Measurements from ENCODE around the gene CEP76.
A peak's percentile ranks its signal among the peaks of the same experiment; 100 is the strongest.

The CEP76 gene, protein sequence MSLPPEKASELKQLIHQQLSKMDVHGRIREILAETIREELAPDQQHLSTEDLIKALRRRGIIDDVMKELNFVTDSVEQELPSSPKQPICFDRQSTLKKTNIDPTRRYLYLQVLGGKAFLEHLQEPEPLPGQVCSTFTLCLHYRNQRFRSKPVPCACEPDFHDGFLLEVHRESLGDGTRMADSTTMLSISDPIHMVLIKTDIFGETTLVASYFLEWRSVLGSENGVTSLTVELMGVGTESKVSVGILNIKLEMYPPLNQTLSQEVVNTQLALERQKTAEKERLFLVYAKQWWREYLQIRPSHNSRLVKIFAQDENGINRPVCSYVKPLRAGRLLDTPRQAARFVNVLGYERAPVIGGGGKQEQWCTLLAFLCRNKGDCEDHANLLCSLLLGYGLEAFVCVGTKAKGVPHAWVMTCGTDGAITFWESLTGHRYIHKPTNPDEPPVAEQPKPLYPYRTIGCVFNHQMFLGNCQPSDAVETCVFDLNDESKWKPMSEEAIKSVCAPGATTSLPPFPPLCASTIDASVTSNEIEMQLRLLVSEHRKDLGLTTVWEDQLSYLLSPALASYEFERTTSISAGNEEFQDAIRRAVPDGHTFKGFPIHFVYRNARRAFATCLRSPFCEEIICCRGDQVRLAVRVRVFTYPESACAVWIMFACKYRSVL

DNA sequence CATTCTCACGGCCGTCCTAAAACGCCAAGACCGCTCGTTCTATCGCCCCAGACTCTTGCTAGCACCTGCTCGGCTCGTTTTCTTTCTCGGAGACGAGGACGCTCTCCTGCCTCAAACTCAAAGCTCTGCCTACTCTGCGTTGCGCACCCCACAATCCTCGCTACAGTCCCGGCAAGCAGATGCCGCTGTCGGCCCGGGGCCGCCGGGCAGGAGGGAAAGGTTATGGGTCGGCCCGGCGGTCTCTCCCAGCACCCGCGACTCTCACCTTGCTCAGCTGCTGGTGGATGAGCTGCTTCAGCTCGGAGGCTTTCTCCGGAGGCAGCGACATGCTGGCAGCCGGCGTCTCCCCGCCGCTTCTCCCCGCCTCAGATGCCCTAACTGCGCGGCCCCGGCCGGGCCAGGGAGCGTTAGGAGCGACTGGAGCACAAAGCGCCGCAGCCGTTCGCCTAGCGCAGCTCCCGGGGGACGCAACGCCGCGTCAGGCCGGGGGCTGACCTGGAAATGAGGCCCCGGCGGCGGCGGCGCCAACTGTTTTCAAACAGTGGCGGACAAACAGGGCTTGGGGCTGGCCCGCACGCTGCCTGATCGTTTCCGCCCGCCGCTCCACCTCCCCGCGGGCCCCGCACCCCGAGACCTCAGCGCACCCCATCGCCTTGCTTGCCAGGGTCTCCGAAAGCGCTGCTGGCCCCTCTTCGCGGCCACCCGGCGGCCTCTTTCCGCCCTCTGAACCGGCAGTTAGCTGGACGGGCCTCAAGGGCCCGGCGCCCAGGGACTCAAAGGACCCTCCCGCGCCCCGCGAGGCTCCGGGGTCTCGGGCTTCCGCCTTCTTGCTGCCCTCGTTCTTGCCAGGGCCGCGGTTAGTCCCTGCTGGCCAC, at the start of gene CEP76, which contains the start of gene PSMG2:
Gene CEP76 (minus strand): TSS at position 503 of the 875 bp plus-strand sequence. CDS start 175 bp downstream, at position 328.
Gene PSMG2 (plus strand): TSS at position 822 of the 875 bp plus-strand sequence. CDS start 66 bp downstream, outside the sequence.
- no peaks in the 10 kb centered on the region for H3K9me3 ChIP-seq (ENCODE audit: control insufficient read depth, insufficient read depth, low read length)
- H3K9ac ChIP-seq (ENCODE audit: low read depth, low read length): peak within 1 kb of the TSS; percentile 100
- H3K4me1 ChIP-seq (ENCODE audit: insufficient read depth, low read length): peaks cover 8% of the 10 kb centered on the region; the same call in 1 of the 2 replicates
- H3K36me3 ChIP-seq (ENCODE audit: insufficient read depth, low read length): no peaks in the 10 kb centered on the region

DNA sequence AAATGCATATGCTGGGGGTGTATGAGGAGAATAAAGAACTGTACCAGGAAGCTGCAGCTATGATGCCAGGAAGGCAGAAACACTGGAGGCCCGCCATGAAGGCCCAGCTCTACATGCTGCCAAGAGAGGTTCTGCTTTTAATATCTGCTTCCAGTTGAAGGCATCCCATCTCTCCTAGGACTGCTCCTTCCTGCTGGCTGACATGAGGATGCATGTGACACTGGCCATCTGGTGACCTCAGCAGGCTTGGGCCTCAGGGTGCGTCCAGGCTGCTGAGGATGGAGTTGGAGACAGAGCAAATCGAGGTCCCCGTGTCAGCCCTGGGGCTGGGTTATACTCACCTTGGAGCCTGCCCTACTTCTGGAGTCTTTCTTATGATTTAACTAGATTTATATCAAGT, 49.4 kb upstream of the CEP76 start:
- no peaks in the 10 kb centered on the region for H3K4me1 ChIP-seq (ENCODE audit: insufficient read depth, low read length)
- no peaks in the 10 kb centered on the region for H3K9me3 ChIP-seq (ENCODE audit: control insufficient read depth, insufficient read depth, low read length)
- no peak overlapping the region for H3K9ac ChIP-seq (ENCODE audit: low read depth, low read length)
- H3K36me3 ChIP-seq (ENCODE audit: insufficient read depth, low read length): no peaks in the 10 kb centered on the region

DNA sequence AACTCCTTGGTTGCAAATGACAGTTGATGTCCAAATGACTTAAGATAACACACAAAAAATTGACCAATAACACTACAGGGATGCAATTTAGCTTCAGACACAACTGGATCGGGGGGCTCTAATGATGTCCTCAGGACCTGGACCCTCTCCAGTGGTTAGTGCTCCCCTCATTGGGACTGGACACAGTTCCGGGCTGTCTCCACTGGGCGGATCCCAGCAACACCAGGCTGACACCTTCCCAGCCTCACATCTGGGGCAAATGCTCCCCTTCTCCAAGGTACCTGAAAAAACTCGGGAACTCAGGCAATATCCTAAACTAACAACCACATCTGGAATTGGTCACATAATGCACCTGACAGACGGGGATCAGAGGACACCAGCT, 49.0 kb upstream of the CEP76 start:
- no peaks in the 10 kb centered on the region for H3K36me3 ChIP-seq (ENCODE audit: insufficient read depth, low read length)
- no peaks in the 10 kb centered on the region for H3K9me3 ChIP-seq (ENCODE audit: control insufficient read depth, insufficient read depth, low read length)
- no peak overlapping the region for H3K9ac ChIP-seq (ENCODE audit: low read depth, low read length)
- no peaks in the 10 kb centered on the region for H3K4me1 ChIP-seq (ENCODE audit: insufficient read depth, low read length)

DNA sequence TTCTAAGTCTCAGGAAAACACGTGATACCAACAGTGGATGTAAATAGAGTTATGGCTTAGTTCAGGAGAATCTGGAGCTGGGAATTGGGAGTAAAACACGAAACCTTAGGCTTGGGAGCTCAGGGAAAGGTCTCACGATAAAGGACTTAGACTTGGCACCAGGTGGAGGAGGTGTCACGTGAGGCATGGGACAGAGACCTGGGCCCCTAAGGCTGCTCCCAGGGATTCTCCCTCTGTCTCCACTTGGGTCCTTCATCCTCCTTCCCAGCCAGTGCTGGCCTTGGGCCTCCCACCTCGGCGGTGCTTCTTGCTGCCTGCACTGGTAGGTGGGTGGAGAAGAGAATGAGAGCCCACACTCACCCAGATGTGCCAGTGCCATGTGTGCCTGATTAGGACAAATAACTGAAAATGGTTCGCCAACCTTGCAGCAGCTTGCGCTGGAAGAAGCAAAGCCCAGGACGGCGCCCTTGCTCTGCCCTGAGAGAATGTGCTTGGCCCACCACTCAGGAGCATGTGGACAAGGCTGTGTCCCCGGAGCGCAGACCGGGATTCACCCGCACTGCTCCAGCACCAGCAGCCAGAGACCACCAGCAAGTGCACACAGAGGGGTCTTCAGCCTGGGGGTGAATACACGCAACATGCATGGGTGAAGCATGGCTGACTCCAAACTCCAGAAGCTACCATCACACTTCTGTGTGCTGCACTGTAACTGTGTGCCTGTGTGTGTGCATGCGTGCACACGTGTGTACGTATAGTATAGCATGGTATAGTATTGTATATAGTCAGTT, 48.4 kb upstream of the CEP76 start:
- H3K4me1 ChIP-seq (ENCODE audit: insufficient read depth, low read length): no peaks in the 10 kb centered on the region
- no peaks in the 10 kb centered on the region for H3K36me3 ChIP-seq (ENCODE audit: insufficient read depth, low read length)
- H3K9ac ChIP-seq (ENCODE audit: low read depth, low read length): no peak overlapping the region
- H3K9me3 ChIP-seq (ENCODE audit: control insufficient read depth, insufficient read depth, low read length): no peaks in the 10 kb centered on the region

DNA sequence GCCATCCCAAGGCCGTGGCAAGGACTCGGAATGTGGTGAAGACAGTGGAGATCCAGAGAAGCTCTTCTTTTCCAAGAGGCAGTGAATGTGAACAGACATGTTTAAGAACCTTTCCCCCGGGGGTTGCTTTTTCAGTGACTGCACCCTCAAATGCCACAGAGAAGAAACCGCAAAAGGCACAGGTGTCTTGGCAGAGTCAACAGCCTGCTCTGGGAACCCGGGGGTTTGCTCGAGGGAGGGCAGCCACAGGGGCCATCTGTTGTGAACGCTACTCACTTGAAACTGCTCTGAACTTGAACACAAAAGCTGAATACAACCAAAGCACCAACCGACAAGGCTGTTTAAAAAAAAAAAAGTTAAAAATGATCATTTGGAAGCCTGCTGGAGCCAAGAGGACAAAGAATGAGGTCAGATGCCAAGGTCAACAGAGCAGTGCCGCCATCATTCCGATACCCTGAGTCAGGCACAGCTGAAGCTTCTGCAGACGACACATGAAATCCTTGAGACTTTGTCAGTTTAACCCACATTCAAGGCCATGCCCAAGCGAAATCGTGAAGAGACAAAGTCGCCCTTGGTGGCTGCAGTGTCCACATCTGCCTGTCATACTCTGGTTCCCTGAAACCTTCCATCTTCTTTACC, 47.7 kb upstream of the CEP76 start:
- no peaks in the 10 kb centered on the region for H3K4me1 ChIP-seq (ENCODE audit: insufficient read depth, low read length)
- no peak overlapping the region for H3K9ac ChIP-seq (ENCODE audit: low read depth, low read length)
- H3K9me3 ChIP-seq (ENCODE audit: control insufficient read depth, insufficient read depth, low read length): no peaks in the 10 kb centered on the region
- no peaks in the 10 kb centered on the region for H3K36me3 ChIP-seq (ENCODE audit: insufficient read depth, low read length)

DNA sequence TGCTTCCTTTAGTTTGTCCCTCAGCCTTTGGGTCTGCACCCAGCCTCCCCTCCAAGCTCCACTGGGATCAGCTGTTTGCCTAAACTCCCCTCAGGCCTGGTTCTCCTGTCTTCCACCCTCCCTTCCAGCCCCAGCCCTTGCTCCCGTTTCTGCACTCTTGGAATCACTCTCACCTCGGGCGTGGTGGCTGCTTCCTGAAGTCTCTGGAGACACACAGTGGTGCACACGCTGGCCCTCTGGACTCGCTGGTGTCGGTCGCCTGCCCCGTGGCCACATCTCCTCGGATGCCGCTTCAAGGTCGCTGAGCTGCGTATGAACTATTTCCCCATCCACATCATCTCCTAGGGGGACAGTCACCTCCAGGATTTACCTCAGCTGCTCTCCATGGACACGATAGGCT, 46.6 kb upstream of the CEP76 start:
- Histone ChIP-seq H3K9ac (ENCODE audit: low read depth, low read length) (no peak overlapping the region), H3K4me1 (ENCODE audit: insufficient read depth, low read length) (no peaks in the 10 kb centered on the region), H3K36me3 (ENCODE audit: insufficient read depth, low read length) (no peaks in the 10 kb centered on the region), H3K9me3 (ENCODE audit: control insufficient read depth, insufficient read depth, low read length) (no peaks in the 10 kb centered on the region)

DNA sequence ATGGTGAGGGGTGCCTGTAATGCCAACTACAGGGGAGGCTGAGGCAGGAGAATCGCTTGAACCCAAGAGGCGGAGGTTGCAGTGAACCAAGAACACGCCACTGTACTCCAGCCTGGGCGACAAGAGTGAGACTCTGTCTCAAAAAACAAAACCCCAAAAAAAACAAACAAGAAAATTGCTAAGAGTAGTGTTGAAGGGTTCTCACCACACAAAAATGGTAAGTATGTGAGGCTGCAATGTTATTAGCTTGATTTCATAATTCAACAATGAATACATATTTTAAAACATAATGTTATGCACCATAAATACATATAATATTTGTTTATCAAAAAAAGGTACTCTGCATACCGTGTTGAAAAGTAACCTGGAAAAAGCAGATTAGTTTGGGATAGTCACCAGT, 46.1 kb upstream of the CEP76 start:
- H3K9me3 ChIP-seq (ENCODE audit: control insufficient read depth, insufficient read depth, low read length): no peaks in the 10 kb centered on the region
- no peak overlapping the region for H3K9ac ChIP-seq (ENCODE audit: low read depth, low read length)
- H3K4me1 ChIP-seq (ENCODE audit: insufficient read depth, low read length): no peaks in the 10 kb centered on the region

DNA sequence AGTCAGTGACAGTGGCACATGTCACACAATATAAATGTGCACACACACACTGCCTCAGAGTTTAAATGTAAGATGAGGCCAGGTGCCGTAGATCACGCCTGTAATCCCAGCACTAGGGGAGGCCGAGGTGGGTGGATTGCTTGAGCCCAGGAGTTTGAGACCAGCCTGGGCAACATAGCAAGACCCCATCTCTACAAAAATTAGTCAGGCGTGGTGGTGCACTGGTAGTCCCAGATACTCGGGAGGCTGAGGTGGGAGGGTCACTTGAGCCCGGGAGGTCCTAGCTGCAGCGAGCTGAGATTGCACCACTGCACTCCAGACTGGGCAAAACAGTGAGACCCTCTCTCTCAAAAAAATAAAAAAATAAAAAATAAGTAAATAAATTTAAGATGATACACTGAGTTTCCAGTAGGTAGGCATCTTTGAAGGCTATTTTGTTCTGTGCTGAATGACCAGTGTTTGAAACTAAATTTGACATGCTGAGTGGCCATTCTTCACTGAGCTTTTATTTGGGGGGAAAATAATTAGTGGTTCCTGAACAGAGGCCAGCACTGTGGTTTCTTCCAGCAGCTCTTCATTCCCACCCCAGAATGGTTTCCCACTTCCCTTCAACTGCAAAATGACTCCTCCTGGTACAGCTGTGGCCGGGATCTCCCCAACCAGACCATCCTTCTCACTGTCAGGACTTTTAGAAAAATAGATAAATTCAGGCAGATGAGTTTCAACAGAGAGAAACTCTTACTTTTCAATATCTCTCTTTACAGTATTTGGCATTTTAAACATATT, 45.2 kb upstream of the CEP76 start:
- Histone ChIP-seq H3K4me1 (ENCODE audit: insufficient read depth, low read length) (no peaks in the 10 kb centered on the region), H3K9ac (ENCODE audit: low read depth, low read length) (no peak overlapping the region), H3K9me3 (ENCODE audit: control insufficient read depth, insufficient read depth, low read length) (no peaks in the 10 kb centered on the region), H3K36me3 (ENCODE audit: insufficient read depth, low read length) (no peaks in the 10 kb centered on the region)

More for the DNA sequence above, 46.1 kb upstream of the CEP76 start:
- no peaks in the 10 kb centered on the region for H3K36me3 ChIP-seq (ENCODE audit: insufficient read depth, low read length)

DNA sequence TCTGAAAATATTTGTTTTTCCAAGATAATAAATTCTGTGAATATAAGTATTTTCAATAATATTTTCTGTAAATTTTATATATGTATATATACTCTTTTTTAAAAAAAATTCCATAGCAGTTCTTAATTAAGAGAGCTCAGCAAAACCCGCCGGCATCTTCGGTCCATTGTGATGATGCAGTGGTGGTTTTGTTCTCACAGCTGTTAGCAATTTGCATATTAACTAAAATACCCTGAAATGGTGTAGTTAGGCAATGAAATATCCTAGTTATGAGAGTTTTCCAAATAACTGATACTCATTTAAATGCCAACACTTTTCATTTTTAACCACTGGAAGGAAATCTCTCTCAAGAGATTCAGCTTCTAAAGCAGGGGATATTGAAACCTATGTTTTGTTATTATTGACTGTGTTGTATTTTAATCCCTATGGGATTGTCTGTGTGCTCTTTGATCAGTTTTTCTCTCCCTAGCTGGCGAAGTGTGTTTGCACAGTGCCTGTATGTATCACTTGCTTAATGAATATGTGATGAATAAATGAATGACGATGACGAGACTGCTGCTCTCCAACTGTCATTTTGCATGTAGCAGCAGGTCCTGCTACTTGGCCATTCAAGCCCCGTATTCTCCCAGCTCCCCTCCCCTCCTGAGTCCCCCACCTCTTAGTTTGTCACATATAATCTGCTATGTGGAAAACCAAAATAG, 42.7 kb upstream of the CEP76 start:
- Histone ChIP-seq H3K9ac (ENCODE audit: low read depth, low read length) (no peak overlapping the region), H3K9me3 (ENCODE audit: control insufficient read depth, insufficient read depth, low read length) (no peaks in the 10 kb centered on the region), H3K4me1 (ENCODE audit: insufficient read depth, low read length) (no peaks in the 10 kb centered on the region), H3K36me3 (ENCODE audit: insufficient read depth, low read length) (no peaks in the 10 kb centered on the region)

DNA sequence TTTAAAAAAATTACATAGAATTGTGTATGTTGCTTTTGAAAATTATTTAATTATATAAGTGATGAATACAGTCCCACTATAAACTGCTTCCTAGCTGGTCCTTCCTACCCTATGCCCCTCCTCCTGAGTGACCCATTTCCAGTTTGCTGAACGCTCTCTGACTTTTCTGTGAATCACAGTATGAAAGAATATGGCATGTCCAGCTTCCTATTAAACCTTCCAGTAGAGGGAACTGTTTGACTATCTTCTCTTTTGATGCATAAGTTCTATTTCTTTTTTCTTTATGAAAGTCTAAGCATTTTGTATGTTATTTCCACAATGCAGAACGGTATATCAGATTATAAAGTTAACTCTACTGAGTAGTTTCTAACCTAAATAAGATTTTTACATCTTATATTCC, 41.6 kb upstream of the CEP76 start:
- Histone ChIP-seq H3K4me1 (ENCODE audit: insufficient read depth, low read length) (no peaks in the 10 kb centered on the region), H3K9me3 (ENCODE audit: control insufficient read depth, insufficient read depth, low read length) (no peaks in the 10 kb centered on the region), H3K36me3 (ENCODE audit: insufficient read depth, low read length) (no peaks in the 10 kb centered on the region), H3K9ac (ENCODE audit: low read depth, low read length) (no peak overlapping the region)

DNA sequence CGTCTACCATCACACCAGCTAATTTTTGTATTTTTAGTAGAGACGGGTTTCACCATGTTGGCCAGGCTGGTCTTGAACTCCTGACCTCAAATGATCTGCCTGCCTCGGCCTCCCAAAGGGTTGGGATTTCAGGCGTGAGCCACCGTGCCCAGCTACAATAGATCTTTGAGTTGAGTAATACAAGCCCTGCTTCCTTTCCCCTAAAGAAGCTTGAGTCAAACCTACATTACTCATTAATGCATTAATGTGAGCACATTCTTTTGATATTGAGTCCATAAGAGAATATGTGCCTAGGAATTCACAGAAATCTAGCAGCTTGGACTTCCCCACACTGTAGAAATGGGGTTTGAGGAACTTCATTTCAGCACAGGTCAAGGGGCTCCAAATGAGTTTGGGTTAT, 39.9 kb upstream of the CEP76 start:
- Histone ChIP-seq H3K9ac (ENCODE audit: low read depth, low read length) (no peak overlapping the region), H3K9me3 (ENCODE audit: control insufficient read depth, insufficient read depth, low read length) (no peaks in the 10 kb centered on the region), H3K36me3 (ENCODE audit: insufficient read depth, low read length) (no peaks in the 10 kb centered on the region), H3K4me1 (ENCODE audit: insufficient read depth, low read length) (no peaks in the 10 kb centered on the region)

DNA sequence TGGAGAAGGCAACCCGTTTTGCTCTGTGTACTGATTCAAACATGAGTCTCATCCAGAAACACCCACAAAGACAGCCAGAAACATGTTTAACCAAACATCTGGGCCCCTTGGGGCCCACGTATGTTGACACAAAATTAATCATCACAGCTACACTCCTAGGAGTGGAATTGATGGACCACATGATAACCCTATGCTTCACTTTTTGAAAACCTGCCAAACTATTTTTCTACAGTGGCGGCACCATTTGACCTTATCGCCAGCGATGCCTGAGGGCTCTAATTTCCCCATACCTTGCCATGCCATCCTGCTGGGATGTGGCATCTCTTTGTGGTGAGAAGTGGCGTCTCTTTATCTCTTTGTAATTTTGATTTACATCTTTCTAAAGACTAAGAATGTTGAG, 38.8 kb upstream of the CEP76 start:
- no peaks in the 10 kb centered on the region for H3K9me3 ChIP-seq (ENCODE audit: control insufficient read depth, insufficient read depth, low read length)
- H3K36me3 ChIP-seq (ENCODE audit: insufficient read depth, low read length): no peaks in the 10 kb centered on the region
- no peaks in the 10 kb centered on the region for H3K4me1 ChIP-seq (ENCODE audit: insufficient read depth, low read length)
- no peak overlapping the region for H3K9ac ChIP-seq (ENCODE audit: low read depth, low read length)

Measured in ES-I3 (cell line).